GM12874 (cell line): Measurements from ENCODE around the gene MSI1.

ENCODE experiments used
- TF ChIP-seq, protein P1 (sequence below): IDR thresholded peaks from 2 replicates; pipeline ENCODE4 v1.5.1; 2011; ENCODE audit warnings: low read depth, mild to moderate bottlenecking, control low read depth, low read length, moderate library complexity; ENCODE audit not compliant: insufficient read depth

MSI1 gene

GRCh38 chr12:120390540-120391120, 21.7 kb upstream of the MSI1 start:
- TF ChIP-seq, protein P1, sequence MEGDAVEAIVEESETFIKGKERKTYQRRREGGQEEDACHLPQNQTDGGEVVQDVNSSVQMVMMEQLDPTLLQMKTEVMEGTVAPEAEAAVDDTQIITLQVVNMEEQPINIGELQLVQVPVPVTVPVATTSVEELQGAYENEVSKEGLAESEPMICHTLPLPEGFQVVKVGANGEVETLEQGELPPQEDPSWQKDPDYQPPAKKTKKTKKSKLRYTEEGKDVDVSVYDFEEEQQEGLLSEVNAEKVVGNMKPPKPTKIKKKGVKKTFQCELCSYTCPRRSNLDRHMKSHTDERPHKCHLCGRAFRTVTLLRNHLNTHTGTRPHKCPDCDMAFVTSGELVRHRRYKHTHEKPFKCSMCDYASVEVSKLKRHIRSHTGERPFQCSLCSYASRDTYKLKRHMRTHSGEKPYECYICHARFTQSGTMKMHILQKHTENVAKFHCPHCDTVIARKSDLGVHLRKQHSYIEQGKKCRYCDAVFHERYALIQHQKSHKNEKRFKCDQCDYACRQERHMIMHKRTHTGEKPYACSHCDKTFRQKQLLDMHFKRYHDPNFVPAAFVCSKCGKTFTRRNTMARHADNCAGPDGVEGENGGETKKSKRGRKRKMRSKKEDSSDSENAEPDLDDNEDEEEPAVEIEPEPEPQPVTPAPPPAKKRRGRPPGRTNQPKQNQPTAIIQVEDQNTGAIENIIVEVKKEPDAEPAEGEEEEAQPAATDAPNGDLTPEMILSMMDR: no peak

DNA sequence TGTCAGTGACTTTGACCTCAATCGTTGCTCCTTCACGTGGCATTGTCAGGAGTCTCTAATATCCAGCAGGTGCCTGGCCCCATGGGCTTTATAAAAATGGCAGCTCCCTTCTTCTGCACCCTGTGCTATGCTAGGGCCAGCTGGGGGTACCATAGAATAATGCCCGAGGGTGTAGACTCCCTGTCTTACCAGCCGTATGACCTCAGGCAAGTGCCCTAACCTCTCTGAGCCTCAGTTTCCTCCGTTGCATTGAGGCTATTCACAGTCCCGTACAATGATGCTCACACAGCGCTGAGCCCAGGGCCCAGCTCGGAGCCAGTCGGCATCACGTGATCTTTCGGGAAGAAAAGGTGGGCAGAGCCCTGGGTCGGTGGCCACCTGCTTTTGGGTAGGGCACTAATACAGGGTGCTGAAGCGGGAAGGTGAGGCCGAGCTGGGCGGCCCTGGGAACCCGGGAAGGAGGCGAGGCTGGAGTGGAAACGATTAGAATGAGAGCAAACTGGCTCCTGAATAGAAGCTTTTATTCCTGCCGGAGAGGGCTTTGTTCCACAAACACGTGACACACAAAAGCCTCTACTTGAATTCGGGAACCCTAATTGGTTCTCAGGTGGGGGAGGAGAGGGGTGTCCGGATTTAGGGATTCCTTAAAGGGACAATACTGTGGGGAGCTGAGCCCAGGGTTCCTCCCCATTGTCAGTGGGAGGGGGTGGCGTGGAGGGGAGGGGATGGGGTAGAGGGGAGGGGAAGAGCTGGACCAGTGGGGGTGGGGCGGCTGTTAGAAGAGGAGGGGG, 19.9 kb upstream of the MSI1 start:
- TF ChIP-seq, protein P1: no peak

DNA sequence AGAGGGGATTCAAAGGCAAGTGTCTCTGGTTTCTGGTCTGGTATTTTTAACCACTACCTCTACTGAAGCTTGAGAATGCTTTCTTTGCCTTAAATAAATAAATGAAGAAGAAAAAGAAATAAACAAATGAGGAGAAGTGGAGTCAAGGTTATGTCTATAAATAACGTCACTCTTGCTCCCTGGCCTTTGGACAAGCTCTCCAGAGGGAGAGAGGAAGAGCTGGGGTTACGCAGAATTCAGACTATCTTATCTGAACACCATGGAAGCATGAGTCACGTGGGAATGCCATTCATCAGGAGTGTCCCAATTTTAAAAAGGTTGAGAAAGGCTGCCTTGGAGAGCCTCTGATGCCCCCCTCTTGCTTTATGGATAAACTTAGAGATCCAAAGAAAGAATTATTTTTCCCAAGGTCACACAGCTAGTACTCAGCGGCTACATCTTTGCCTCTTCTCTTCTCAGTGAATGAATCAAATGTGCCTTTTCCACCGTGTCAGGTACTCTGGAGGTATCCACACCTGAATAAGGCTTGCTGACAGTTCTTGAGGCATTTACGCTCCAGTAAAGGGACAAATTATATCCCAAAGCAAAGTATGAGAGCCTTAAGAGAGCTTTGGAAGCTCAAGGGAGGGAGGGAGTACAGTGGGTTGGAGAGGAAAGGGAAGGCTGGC, 12.9 kb upstream of the MSI1 start:
- TF ChIP-seq, protein P1: no peak

GRCh38 chr12:120378036-120378435, 9.1 kb upstream of the MSI1 start:
- TF ChIP-seq, protein P1: no peak

DNA sequence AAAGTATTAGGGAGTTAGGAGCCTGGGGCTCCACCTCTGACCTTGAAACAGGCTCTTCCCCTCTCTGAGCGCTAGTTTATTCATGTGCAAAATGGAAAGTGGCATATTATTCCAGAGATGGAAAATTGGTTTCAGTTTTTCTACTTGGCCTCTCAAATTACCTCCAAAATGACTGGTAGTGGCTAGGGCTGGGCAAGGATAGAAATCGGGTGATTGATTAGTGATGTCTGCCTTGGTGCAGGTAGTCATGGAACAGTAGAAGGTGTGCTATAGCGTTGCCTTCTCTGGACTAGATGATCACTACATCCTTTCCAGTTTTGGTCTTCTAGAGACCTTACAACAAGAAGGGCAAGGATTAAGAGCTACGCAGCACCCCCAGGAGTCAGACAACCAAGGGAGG, 8.6 kb upstream of the MSI1 start:
- TF ChIP-seq, protein P1: no peak

- TF ChIP-seq, protein P1: no peak
Measured at GRCh38 chr12:120376934-120377572, 8.1 kb upstream of the MSI1 start.

- TF ChIP-seq, protein P1: no peak
Measured at GRCh38 chr12:120376416-120376815, 7.5 kb upstream of the MSI1 start.
